ENCODE data around the gene MYO10.
"Not testable (repeated sequence)": the region's sequence is repeated elsewhere in the genome, so short reads cannot be mapped to it uniquely, and the experiment has no call there.

The MYO10 gene

DNA sequence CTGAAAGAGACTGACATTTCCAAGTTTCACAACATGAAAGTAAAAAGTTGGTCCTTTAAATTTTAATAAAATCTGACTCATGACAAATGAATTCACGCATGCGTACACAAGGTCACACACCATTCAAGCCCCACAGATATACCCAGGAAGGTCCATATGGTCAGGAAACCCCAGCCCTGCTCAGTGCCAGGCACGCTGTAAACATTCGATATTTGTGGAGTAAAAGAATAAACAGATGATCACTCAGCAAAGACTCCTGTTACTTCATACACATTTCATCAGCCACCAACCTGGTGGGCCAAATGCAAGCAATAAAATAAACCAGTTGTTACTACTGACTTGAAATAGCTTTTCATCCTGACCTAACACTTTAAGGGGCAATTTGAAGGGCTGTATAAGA is 161.3 kb downstream of the MYO10 start:
- Histone ChIP-seq H3K9me3 (ENCODE audit: insufficient read depth, low read length) (no peaks in the 10 kb centered on the region), H3K4me1 (ENCODE audit: insufficient read depth, insufficient read length) (no peaks in the 10 kb centered on the region), H3K27me3 (ENCODE audit: insufficient read depth, insufficient read length) (no peaks in the 10 kb centered on the region), H3K36me3 (ENCODE audit: insufficient read depth, insufficient read length, low read length) (peaks cover 9% of the 10 kb centered on the region), H3K9ac (ENCODE audit: insufficient read length, low read depth) (no peak overlapping the region), H3K4me3 (ENCODE audit: insufficient read length, low read depth) (no peak overlapping the region)
- TF ChIP-seq SUZ12 (IDR thresholded peaks at IDR 0.05; ENCODE audit: extremely low read depth, insufficient read depth, insufficient read length): no peak
- no peak for TF ChIP-seq ZNF274 (IDR thresholded peaks at IDR 0.05; ENCODE audit: low read depth, low read length)
- TF ChIP-seq YY1 (IDR thresholded peaks at IDR 0.05; ENCODE audit: insufficient read depth, insufficient read length): no peak
- no peak for DNase-seq (ENCODE audit: low read depth, low spot score)

DNA sequence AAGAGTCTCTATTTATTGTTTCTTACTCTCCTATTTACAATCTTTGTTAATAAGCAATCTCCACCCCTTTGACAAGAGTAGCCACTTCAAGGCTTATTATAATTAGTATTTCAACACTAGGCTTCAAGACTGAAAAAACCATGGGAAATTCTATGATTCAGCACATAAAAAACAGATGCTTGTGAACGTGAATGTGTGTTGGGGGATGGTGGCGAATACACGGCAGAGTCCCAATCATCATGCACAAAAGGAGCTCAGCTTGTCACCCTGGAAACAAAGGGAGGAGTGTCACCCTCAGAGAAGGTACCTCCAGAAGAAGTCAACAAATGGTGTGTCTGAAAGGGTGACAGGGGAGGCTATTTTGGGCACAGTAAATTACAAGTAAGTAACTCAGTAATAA is 162.1 kb downstream of the MYO10 start:
- no peaks in the 10 kb centered on the region for H3K4me1 ChIP-seq (ENCODE audit: insufficient read depth, insufficient read length)
- no peak for DNase-seq (ENCODE audit: low read depth, low spot score)

DNA sequence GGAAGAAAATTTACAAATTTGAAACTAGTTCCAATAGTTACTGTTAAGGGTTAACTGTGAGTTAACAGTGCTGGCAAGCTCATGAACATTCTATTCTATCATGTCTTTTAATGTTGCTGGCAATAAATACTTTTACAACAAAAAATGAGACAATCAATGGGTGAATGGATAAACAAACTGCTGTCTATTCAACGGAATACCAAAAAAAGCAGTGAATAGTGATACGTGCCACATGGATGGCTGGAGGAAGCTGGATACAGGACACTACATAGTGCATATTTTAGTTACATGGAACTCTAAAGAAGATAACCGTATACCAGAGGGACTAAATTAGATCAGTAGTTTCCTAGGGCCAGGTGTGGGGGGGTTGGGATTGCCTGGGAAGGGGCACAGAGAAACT is 163.5 kb downstream of the MYO10 start:
- Histone ChIP-seq H3K9me3 (ENCODE audit: insufficient read depth, low read length) (no peaks in the 10 kb centered on the region), H3K4me1 (ENCODE audit: insufficient read depth, insufficient read length) (no peaks in the 10 kb centered on the region), H3K4me3 (ENCODE audit: insufficient read length, low read depth) (no peak overlapping the region), H3K27me3 (ENCODE audit: insufficient read depth, insufficient read length) (no peaks in the 10 kb centered on the region), H3K9ac (ENCODE audit: insufficient read length, low read depth) (no peak overlapping the region), H3K36me3 (ENCODE audit: insufficient read depth, insufficient read length, low read length) (peaks cover 11% of the 10 kb centered on the region)
- no peak for DNase-seq (ENCODE audit: low read depth, low spot score)
- no peak for TF ChIP-seq SUZ12 (IDR thresholded peaks at IDR 0.05; ENCODE audit: extremely low read depth, insufficient read depth, insufficient read length)
- no peak for TF ChIP-seq ZNF274 (IDR thresholded peaks at IDR 0.05; ENCODE audit: low read depth, low read length)
- no peak for TF ChIP-seq YY1 (IDR thresholded peaks at IDR 0.05; ENCODE audit: insufficient read depth, insufficient read length)

More for the DNA sequence above, 162.1 kb downstream of the MYO10 start:
- peaks cover 8% of the 10 kb centered on the region for H3K36me3 ChIP-seq (ENCODE audit: insufficient read depth, insufficient read length, low read length)
- no peaks in the 10 kb centered on the region for H3K9me3 ChIP-seq (ENCODE audit: insufficient read depth, low read length)
- H3K9ac ChIP-seq (ENCODE audit: insufficient read length, low read depth): no peak overlapping the region
- H3K27me3 ChIP-seq (ENCODE audit: insufficient read depth, insufficient read length): no peaks in the 10 kb centered on the region
- H3K4me3 ChIP-seq (ENCODE audit: insufficient read length, low read depth): no peak overlapping the region
- TF ChIP-seq ZNF274 (IDR thresholded peaks at IDR 0.05; ENCODE audit: low read depth, low read length): no peak
- TF ChIP-seq SUZ12 (IDR thresholded peaks at IDR 0.05; ENCODE audit: extremely low read depth, insufficient read depth, insufficient read length): no peak
- no peak for TF ChIP-seq YY1 (IDR thresholded peaks at IDR 0.05; ENCODE audit: insufficient read depth, insufficient read length)

- TF ChIP-seq SUZ12 (IDR thresholded peaks at IDR 0.05; ENCODE audit: extremely low read depth, insufficient read depth, insufficient read length) (no peak), YY1 (IDR thresholded peaks at IDR 0.05; ENCODE audit: insufficient read depth, insufficient read length) (no peak), ZNF274 (IDR thresholded peaks at IDR 0.05; ENCODE audit: low read depth, low read length) (no peak)
- H3K36me3 ChIP-seq (ENCODE audit: insufficient read depth, insufficient read length, low read length): peaks cover 25% of the 10 kb centered on the region
- H3K4me3 ChIP-seq (ENCODE audit: insufficient read length, low read depth): no peak overlapping the region
- H3K9ac ChIP-seq (ENCODE audit: insufficient read length, low read depth): no peak overlapping the region
- H3K4me1 ChIP-seq (ENCODE audit: insufficient read depth, insufficient read length): no peaks in the 10 kb centered on the region
- no peaks in the 10 kb centered on the region for H3K9me3 ChIP-seq (ENCODE audit: insufficient read depth, low read length)
- no peaks in the 10 kb centered on the region for H3K27me3 ChIP-seq (ENCODE audit: insufficient read depth, insufficient read length)
- DNase-seq (ENCODE audit: low read depth, low spot score): no peak
Observed at GRCh38 chr5:16768184-16768583, 167.9 kb downstream of the MYO10 start.

DNA sequence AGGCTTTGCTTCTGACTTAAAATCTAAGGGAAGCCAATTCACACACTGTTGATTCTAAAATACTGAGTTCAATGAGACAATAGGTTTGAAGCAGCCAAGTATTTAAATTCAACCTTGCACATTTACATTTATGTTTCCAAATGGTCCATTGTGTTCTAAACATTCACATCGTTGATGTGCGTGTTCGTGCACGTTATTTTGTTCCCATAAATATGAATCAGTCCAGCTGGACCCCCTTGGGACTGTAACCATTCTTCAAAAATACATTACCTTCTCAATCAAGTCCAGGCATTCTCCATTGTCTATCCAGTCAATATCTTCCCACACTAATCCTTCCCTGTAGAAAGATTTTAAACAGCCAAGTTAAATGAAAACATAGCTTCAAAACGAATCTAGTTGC is 172.9 kb downstream of the MYO10 start:
- H3K9me3 ChIP-seq (ENCODE audit: insufficient read depth, low read length): no peaks in the 10 kb centered on the region
- H3K36me3 ChIP-seq (ENCODE audit: insufficient read depth, insufficient read length, low read length): peaks cover 44% of the 10 kb centered on the region
- no peak overlapping the region for H3K4me3 ChIP-seq (ENCODE audit: insufficient read length, low read depth)
- no peak overlapping the region for H3K9ac ChIP-seq (ENCODE audit: insufficient read length, low read depth)
- no peak for TF ChIP-seq ZNF274 (IDR thresholded peaks at IDR 0.05; ENCODE audit: low read depth, low read length)
- H3K27me3 ChIP-seq (ENCODE audit: insufficient read depth, insufficient read length): no peaks in the 10 kb centered on the region
- H3K4me1 ChIP-seq (ENCODE audit: insufficient read depth, insufficient read length): no peaks in the 10 kb centered on the region
- DNase-seq (ENCODE audit: low read depth, low spot score): no peak

DNA sequence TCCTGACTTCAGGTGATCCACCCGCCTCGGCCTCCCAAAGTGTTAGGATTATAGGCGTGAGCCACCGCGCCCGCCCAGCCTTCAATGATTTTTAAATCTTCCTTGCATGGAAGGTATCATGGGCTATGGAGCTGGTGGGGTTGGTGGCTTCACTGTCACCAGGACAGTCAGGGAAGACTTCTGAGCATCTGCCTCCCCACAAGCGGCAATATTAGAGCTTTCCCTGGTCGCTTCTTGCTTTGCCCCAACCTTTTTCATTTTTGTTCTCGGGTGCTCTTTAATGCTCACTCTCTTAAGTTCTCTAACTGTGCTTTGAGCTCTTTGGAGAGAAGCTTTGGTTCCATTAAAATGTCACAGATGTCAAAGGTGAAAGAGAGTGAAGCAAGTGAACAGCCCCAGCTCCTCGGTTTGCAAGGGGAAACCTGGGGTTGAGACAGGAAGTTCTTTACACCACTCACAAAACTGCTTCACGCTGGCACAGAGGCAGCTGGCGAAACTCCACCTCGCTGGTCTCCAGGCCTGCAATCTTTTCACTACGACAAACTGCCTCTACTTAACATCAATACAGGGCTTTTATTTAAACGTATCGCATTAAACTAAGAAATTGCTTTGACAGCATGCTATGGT is 176.8 kb downstream of the MYO10 start:
- H3K4me3 ChIP-seq (ENCODE audit: insufficient read length, low read depth): no peak overlapping the region
- no peaks in the 10 kb centered on the region for H3K9me3 ChIP-seq (ENCODE audit: insufficient read depth, low read length)
- no peaks in the 10 kb centered on the region for H3K27me3 ChIP-seq (ENCODE audit: insufficient read depth, insufficient read length)
- no peak for TF ChIP-seq ZNF274 (IDR thresholded peaks at IDR 0.05; ENCODE audit: low read depth, low read length)
- no peak for TF ChIP-seq YY1 (IDR thresholded peaks at IDR 0.05; ENCODE audit: insufficient read depth, insufficient read length)
- no peak for TF ChIP-seq SUZ12 (IDR thresholded peaks at IDR 0.05; ENCODE audit: extremely low read depth, insufficient read depth, insufficient read length)
- DNase-seq (ENCODE audit: low read depth, low spot score): no peak
- H3K36me3 ChIP-seq (ENCODE audit: insufficient read depth, insufficient read length, low read length): peaks cover 53% of the 10 kb centered on the region
- no peak overlapping the region for H3K9ac ChIP-seq (ENCODE audit: insufficient read length, low read depth)
- H3K4me1 ChIP-seq (ENCODE audit: insufficient read depth, insufficient read length): no peaks in the 10 kb centered on the region

GRCh38 chr5:16757989-16758501 is 178.0 kb downstream of the MYO10 start:
- no peak overlapping the region for H3K9ac ChIP-seq (ENCODE audit: insufficient read length, low read depth)
- no peak for DNase-seq (ENCODE audit: low read depth, low spot score)
- TF ChIP-seq SUZ12 (IDR thresholded peaks at IDR 0.05; ENCODE audit: extremely low read depth, insufficient read depth, insufficient read length) (no peak), YY1 (IDR thresholded peaks at IDR 0.05; ENCODE audit: insufficient read depth, insufficient read length) (no peak), ZNF274 (IDR thresholded peaks at IDR 0.05; ENCODE audit: low read depth, low read length) (no peak)
- no peaks in the 10 kb centered on the region for H3K4me1 ChIP-seq (ENCODE audit: insufficient read depth, insufficient read length)
- no peaks in the 10 kb centered on the region for H3K27me3 ChIP-seq (ENCODE audit: insufficient read depth, insufficient read length)
- H3K36me3 ChIP-seq (ENCODE audit: insufficient read depth, insufficient read length, low read length): peaks cover 45% of the 10 kb centered on the region
- H3K9me3 ChIP-seq (ENCODE audit: insufficient read depth, low read length): no peaks in the 10 kb centered on the region
- no peak overlapping the region for H3K4me3 ChIP-seq (ENCODE audit: insufficient read length, low read depth)

DNA sequence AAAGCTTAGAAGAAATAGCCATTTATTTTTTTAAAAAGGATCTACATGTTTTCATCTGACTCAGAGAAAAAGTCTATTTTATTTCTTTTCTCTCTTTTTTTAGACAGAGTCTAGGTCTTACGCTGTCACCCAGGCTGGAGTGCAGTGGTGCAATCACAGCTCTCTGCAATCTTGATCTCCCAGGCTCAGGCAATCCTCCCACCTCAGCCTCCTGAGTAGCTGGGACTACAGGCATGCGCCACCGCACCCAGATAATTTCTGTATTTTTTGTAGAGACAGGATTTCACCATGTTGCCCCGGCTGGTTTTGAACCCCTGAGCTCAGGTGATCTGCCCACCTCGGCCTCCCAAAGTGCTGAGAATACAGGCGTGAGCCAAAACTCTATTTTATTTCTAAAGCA is 178.5 kb downstream of the MYO10 start:
- not testable (repeated sequence) for H3K4me1 ChIP-seq (ENCODE audit: insufficient read depth, insufficient read length); H3K9me3 ChIP-seq (ENCODE audit: insufficient read depth, low read length); H3K4me3 ChIP-seq (ENCODE audit: insufficient read length, low read depth); DNase-seq (ENCODE audit: low read depth, low spot score); H3K27me3 ChIP-seq (ENCODE audit: insufficient read depth, insufficient read length); H3K9ac ChIP-seq (ENCODE audit: insufficient read length, low read depth)
- H3K36me3 ChIP-seq (ENCODE audit: insufficient read depth, insufficient read length, low read length): peaks cover 40% of the 10 kb centered on the region
